Measurements from ENCODE around the gene PKD2L1. TPM values are rescaled to one million over a fixed set of nuclear protein-coding genes. Genes with fewer than 3 reads are reported as not detected.
A peak's percentile ranks its signal among the peaks of the same experiment; 100 is the strongest.

PKD2L1 gene
- total RNA-seq, 4 donors from 2014 or later, result 0.42 TPM; not detected in 3

- Histone ChIP-seq H3K27me3 (no peaks in the 10 kb centered on the region), H3K27ac (peak overlapping the region; percentile 93 to 99 (median 94)), H3K9me3 (no peaks in the 10 kb centered on the region), H3K4me3 (peak overlapping the region; percentile 59 to 80 (median 68)), H3K4me1 (peaks cover 0 to 66% (median 39%) of the 10 kb centered on the region in 4 donors), H3K36me3 (no peaks in the 10 kb centered on the region)
- DNase-seq (ENCODE audit: low spot score in 2 of 2), result peak; percentile 94 to 96
- WGBS, 2 donors, result 0% methylated on average over 38 to 45 of the region's 45 CpGs
- TF ChIP-seq EP300 (IDR thresholded peaks at IDR 0.05) (peak; percentile 47 to 81), CTCF (IDR thresholded peaks at IDR 0.05) (no peak), POLR2A (IDR thresholded peaks at IDR 0.05) (peak; percentile 30 to 58)
These were observed 43.5 kb upstream of the PKD2L1 start for GRCh38 chr10:100373298-100374199.

DNA sequence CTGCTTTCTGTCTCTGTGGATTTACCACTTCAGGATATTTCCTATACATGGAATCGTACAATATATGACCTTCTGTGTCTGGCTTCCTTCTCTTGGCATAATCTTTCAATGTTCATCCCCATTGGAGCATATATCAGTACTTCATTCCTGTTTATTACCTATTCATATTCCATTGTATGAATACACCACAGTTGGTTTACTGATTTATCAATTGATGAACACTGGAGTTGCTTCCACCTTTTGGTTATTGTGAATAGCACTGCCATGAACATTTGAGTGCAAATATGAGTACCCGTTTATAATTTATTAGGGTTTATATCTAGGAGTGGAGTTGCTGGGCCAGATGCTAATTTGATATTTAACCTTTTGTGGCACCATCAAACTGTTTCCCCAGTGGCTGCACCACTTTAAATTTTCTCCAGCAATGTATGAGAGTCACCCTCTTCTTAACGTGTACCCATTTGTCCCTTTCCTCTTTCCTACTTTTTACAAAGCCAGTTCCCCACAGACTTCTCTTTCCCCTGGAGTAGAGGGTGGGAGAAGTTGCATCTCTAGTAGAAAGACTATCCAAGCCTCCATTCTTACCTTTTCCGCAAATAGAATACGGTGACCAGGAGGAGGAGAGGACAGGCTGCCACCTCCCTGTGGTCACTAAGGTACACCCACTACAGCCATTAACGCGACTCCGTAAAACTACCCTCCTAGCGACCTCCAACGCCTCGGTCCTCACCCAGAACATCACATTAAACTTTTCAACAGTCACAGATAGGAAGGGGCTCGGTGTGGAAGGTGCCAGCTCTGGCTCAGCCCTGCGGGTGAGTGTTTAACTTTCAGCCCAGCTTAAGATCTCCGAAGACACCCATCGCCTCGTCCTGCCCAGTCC, 42.6 kb upstream of the PKD2L1 start:
- no peak for TF ChIP-seq CTCF (IDR thresholded peaks at IDR 0.05)
- no peak for TF ChIP-seq EP300 (IDR thresholded peaks at IDR 0.05)
- TF ChIP-seq POLR2A (IDR thresholded peaks at IDR 0.05), result no peak
- WGBS, 2 donors, result 13 to 15% methylated on average over 14 to 16 of the region's 16 CpGs
- Histone ChIP-seq H3K4me1 (peaks cover 0 to 66% (median 39%) of the 10 kb centered on the region in 4 donors), H3K36me3 (no peaks in the 10 kb centered on the region), H3K27me3 (no peaks in the 10 kb centered on the region), H3K9me3 (no peaks in the 10 kb centered on the region), H3K4me3 (peak overlapping the region; percentile 59 to 80 (median 68)), H3K27ac (peak overlapping the region; percentile 93 to 99 (median 94))
- DNase-seq (ENCODE audit: low spot score in 2 of 2), result no peak

GRCh38 chr10:100371482-100372027, 41.5 kb upstream of the PKD2L1 start:
- H3K4me1 ChIP-seq, result peaks cover 0 to 64% (median 39%) of the 10 kb centered on the region in 4 donors
- DNase-seq (ENCODE audit: low spot score in 2 of 2), result no peak
- peak overlapping the region in 2 of 4 donors; percentile 2 to 16 for H3K4me3 ChIP-seq
- H3K27ac ChIP-seq, result peak overlapping the region; percentile 69 to 99 (median 94)
- no peaks in the 10 kb centered on the region for H3K9me3 ChIP-seq
- no peaks in the 10 kb centered on the region for H3K27me3 ChIP-seq
- 69 to 75% methylated on average over 10 of the region's 10 CpGs for WGBS, 2 donors
- TF ChIP-seq CTCF (IDR thresholded peaks at IDR 0.05) (no peak), EP300 (IDR thresholded peaks at IDR 0.05) (peak in 1 of 2 donors; percentile 62)
- no peaks in the 10 kb centered on the region for H3K36me3 ChIP-seq

DNA sequence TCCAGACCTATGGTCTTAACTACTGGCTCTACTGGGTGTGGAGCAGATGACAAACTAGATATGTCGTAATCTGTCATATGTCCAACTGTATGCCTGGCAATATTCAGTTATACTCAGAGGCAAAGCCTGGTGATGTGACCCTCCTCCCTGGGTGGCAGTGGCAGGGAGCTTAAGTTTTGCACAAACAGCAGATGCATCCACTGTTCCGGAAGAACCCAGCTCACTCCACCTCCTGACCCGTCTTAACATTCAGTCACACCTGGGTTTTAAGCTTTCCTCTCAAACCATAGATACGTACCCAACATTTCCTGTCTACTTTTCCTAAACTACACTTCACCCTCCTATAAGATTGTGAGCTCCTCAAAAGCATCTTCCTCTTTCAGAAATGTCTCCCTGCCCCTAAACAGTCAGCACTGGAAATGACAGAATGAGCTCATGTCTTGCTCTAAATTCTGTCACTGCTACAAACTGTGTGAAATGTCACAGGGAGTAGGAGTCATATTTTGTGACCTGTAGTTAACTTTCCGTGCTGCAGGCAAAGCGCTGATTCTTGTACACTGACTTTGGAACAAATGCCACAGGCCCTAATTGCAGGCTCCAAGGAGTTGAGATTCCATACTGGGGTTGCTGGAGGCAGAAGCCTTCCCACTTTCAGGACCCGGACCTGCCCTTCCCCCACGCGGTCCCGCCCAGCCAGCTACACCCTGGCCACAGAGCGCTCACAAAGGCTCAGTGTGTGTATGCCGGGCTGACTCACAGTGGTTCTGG, 40.9 kb upstream of the PKD2L1 start:
- TF ChIP-seq EP300 (IDR thresholded peaks at IDR 0.05) (peak; percentile 58 to 94), POLR2A (IDR thresholded peaks at IDR 0.05) (peak; percentile 17 to 53), CTCF (IDR thresholded peaks at IDR 0.05) (no peak)
- Histone ChIP-seq H3K27ac (peak overlapping the region; percentile 69 to 99 (median 94)), H3K27me3 (no peaks in the 10 kb centered on the region), H3K36me3 (no peaks in the 10 kb centered on the region), H3K4me1 (peaks cover 0 to 60% (median 39%) of the 10 kb centered on the region in 4 donors), H3K9me3 (no peaks in the 10 kb centered on the region), H3K4me3 (peak overlapping the region in 2 of 4 donors; percentile 2 to 16)
- peak; percentile 68 for DNase-seq (ENCODE audit: low spot score in 2 of 2)
- WGBS, 2 donors, result 15 to 22% methylated on average over 9 to 12 of the region's 12 CpGs
